Astrocyte of the spinal cord (primary cell): Measurements from ENCODE around the gene ZNF831.

Experiments
- DNase-seq: peaks from one replicate; pipeline ENCODE4 v3.0.0; 2011; ENCODE audit warnings: low read depth, low spot score
- H3K4me3 ChIP-seq: 2 replicates; pipeline ENCODE4 v1.5.1; 2011; ENCODE audit warnings: low read depth, mild to moderate bottlenecking, low read length, moderate library complexity
- in situ Hi-C: cut with HindIII; loops from 2 replicates; pipeline ENCODE4 v1.10.0; 2017; ENCODE audit warnings: low sequenced_read_pairs
- TF ChIP-seq, protein P1 (sequence below): IDR thresholded peaks from 2 replicates; pipeline ENCODE4 v1.5.1; 2012; ENCODE audit warnings: low read depth, mild to moderate bottlenecking, low read length, inconsistent platforms

The ZNF831 gene

DNA sequence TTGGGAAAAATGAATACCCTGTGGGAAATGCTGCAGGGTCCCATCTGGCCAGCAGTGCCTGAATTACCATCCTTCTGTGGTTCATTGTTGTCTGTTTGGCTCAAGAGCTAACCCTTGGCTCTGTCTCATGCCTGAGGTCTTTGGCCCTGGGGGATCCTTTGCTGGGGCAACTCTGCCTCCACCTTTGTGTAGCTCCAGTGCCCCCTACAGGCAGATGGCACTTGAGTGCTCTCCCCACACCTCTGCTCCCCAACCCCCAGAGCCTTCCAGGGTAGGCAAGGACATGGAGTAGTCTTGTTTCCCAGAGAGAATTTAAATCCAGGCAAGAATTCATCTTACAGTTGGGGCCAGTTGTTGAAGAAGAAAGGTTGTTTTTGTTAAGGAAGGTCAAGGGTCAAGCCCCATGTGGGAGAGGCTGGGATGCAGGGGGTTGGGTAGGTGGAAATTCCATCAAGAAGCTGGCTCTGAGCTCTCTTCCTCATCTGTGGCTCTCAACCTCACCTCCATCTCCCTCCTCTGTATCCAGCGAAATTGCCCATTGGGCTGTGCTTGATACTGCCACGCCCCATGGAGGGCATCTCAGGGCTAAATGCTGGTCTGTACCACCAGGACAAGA is 44.2 kb downstream of the ZNF831 start:
- H3K4me3 ChIP-seq, result no peak overlapping the region
- TF ChIP-seq, protein P1, sequence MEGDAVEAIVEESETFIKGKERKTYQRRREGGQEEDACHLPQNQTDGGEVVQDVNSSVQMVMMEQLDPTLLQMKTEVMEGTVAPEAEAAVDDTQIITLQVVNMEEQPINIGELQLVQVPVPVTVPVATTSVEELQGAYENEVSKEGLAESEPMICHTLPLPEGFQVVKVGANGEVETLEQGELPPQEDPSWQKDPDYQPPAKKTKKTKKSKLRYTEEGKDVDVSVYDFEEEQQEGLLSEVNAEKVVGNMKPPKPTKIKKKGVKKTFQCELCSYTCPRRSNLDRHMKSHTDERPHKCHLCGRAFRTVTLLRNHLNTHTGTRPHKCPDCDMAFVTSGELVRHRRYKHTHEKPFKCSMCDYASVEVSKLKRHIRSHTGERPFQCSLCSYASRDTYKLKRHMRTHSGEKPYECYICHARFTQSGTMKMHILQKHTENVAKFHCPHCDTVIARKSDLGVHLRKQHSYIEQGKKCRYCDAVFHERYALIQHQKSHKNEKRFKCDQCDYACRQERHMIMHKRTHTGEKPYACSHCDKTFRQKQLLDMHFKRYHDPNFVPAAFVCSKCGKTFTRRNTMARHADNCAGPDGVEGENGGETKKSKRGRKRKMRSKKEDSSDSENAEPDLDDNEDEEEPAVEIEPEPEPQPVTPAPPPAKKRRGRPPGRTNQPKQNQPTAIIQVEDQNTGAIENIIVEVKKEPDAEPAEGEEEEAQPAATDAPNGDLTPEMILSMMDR, result no peak
- DNase-seq, result no peak
- in situ Hi-C loops, result no loop called here

- TF ChIP-seq, protein P1, result no peak
Observed at GRCh38 chr20:59210186-59210585, 46.6 kb downstream of the ZNF831 start.

GRCh38 chr20:59211208-59211765 is 47.7 kb downstream of the ZNF831 start:
- TF ChIP-seq, protein P1, result no peak
- in situ Hi-C loops, result no loop called here
- no peak overlapping the region for H3K4me3 ChIP-seq
- DNase-seq, result no peak

More at GRCh38 chr20:59210186-59210585, 46.6 kb downstream of the ZNF831 start:
- H3K4me3 ChIP-seq, result no peak overlapping the region
- no peak for DNase-seq
- in situ Hi-C loops, result no loop called here

DNA sequence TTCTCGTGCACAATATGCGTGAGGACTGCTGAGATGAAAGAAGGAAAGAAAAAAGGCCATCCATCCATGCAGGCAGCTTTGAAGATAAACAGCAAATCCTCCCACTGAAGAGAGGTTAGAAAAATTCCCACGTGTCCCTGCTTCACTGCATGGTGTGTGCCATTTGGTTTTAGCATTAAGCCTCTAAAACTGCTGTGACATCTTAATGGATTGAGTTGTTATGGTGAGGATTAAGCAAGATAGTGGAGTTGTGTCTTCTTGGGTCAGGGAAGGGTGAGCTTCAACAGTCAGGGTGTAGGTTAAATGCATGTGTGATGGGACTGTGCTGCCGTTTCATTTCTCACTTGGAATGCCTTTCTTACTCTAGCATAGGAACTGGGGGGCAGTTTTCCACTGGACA is 50.5 kb downstream of the ZNF831 start:
- TF ChIP-seq, protein P1, result no peak
- in situ Hi-C loops, result no loop called here
- H3K4me3 ChIP-seq, result no peak overlapping the region
- no peak for DNase-seq

- in situ Hi-C loops, result no loop called here
- no peak overlapping the region for H3K4me3 ChIP-seq
- TF ChIP-seq, protein P1, result no peak
- DNase-seq, result no peak
Observed at GRCh38 chr20:59214606-59215547, 51.3 kb downstream of the ZNF831 start.

- in situ Hi-C loops, result no loop called here
- DNase-seq, result no peak
- H3K4me3 ChIP-seq, result no peak overlapping the region
- TF ChIP-seq, protein P1, result no peak
Observed at GRCh38 chr20:59217173-59217572, 53.6 kb downstream of the ZNF831 start.
